ENCODE measurements around the gene TMEM258. TPM values are rescaled to one million over a fixed set of nuclear protein-coding genes. Genes with fewer than 3 reads are reported as not detected.

TMEM258 gene
- total and polyA plus RNA-seq, 2 donors (not counting 3 experiments of a cell fraction or from before 2014, with no cell fraction given): 140 to 534 TPM

DNA sequence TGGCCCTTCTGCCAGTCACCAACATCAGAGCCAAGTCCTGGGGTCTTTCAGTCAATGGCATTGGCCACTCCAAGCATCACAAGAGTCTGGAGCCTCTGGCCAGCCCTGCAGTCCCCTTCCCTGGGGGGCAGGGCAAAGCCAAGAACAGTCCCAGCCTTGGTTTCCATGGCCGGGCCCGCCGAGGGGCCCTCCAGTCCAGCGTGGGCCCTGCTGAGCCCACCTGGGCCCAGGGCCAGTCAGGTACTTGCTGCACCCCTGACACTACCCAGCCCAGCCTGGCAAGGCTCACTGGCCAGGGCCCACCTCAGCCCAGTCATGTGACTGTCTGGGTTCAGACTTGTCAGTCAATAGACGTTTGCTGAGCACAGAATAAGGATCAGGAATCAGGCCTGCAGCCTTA is 10.8 kb downstream of the TMEM258 start:
- ChIA-PET CTCF (interaction anchor here (1.7 to 2.3 kb wide), 2 partner anchors 16 to 34 kb away, joined by 7 to 13 read pairs; no protein-coding TSS in a partner anchor), POLR2A (no interaction called here)
- no peaks in the 10 kb centered on the region for H3K9me3 ChIP-seq (replicated peaks; ENCODE audit: control insufficient read depth, insufficient read depth, low read length)
- H2AFZ ChIP-seq (ENCODE audit: low read depth, low read length): no peak overlapping the region
- TF ChIP-seq, protein P1, sequence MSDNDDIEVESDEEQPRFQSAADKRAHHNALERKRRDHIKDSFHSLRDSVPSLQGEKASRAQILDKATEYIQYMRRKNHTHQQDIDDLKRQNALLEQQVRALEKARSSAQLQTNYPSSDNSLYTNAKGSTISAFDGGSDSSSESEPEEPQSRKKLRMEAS (IDR thresholded peaks at IDR 0.05; ENCODE audit: insufficient read depth, insufficient read length): no peak
- TF ChIP-seq, protein P2, sequence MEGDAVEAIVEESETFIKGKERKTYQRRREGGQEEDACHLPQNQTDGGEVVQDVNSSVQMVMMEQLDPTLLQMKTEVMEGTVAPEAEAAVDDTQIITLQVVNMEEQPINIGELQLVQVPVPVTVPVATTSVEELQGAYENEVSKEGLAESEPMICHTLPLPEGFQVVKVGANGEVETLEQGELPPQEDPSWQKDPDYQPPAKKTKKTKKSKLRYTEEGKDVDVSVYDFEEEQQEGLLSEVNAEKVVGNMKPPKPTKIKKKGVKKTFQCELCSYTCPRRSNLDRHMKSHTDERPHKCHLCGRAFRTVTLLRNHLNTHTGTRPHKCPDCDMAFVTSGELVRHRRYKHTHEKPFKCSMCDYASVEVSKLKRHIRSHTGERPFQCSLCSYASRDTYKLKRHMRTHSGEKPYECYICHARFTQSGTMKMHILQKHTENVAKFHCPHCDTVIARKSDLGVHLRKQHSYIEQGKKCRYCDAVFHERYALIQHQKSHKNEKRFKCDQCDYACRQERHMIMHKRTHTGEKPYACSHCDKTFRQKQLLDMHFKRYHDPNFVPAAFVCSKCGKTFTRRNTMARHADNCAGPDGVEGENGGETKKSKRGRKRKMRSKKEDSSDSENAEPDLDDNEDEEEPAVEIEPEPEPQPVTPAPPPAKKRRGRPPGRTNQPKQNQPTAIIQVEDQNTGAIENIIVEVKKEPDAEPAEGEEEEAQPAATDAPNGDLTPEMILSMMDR (IDR thresholded peaks at IDR 0.05; ENCODE audit: extremely low read depth in 1 of 2, insufficient read depth in 1 of 2, low read depth in 1 of 2, low read length in 2 of 2): no peak
- TF ChIP-seq FOS (IDR thresholded peaks at IDR 0.05; ENCODE audit: borderline replicate concordance, insufficient read depth, low read length) (no peak), JUN (IDR thresholded peaks at IDR 0.05; ENCODE audit: borderline replicate concordance, insufficient read depth, insufficient read length, low read depth) (no peak), EZH2 (IDR thresholded peaks at IDR 0.05; ENCODE audit: borderline replicate concordance, low read depth, low read length, severe bottlenecking) (no peak), POLR2A (IDR thresholded peaks at IDR 0.05; ENCODE audit: low read depth, low read length) (no peak), MYC (IDR thresholded peaks at IDR 0.05; ENCODE audit: low read depth, low read length) (no peak), GATA2 (IDR thresholded peaks at IDR 0.05; ENCODE audit: insufficient read depth, insufficient read length, low read depth, low read length) (no peak), POLR2AphosphoS5 (IDR thresholded peaks at IDR 0.05; ENCODE audit: insufficient read depth, low read depth, low read length) (no peak)
- H3K4me3 ChIP-seq (replicated peaks in 1 of 3; ENCODE audit: insufficient read depth in 1 of 3, low read depth in 1 of 3, low read length in 3 of 3): no peak overlapping the region
- no peaks in the 10 kb centered on the region for H3K9me1 ChIP-seq (replicated peaks; ENCODE audit: control insufficient read depth, extremely low read depth, insufficient read depth, low read length)
- no peaks in the 10 kb centered on the region for H3K79me2 ChIP-seq (ENCODE audit: control insufficient read depth, insufficient read depth, low read length)
- no TSS peak for BruUV-seq (replicated peaks)
- H3K36me3 ChIP-seq (ENCODE audit: control insufficient read depth in 2 of 2, extremely low read depth in 1 of 2, insufficient read depth in 2 of 2, low read length in 2 of 2): peaks cover 0 to 18% of the 10 kb centered on the region in 2 experiments
- intact Hi-C loops (cut with micrococcal nuclease) (no loop called here), dilution Hi-C loops (cut with MboI; ENCODE audit: extremely low pct_ligation_motif_present, low sequenced_read_pairs) (no loop called here)
- H4K20me1 ChIP-seq (replicated peaks; ENCODE audit: control insufficient read depth, extremely low read depth, insufficient read depth, low read length): no peaks in the 10 kb centered on the region
- H3K27ac ChIP-seq (ENCODE audit: insufficient read depth, low read depth, low read length): no peak overlapping the region
- no peak overlapping the region for H3K9ac ChIP-seq (replicated peaks; ENCODE audit: extremely low read depth, insufficient read depth, low read length)
- H3K27me3 ChIP-seq (ENCODE audit: control insufficient read depth in 2 of 2, insufficient read depth in 2 of 2, low read length in 2 of 2): no peaks in the 10 kb centered on the region
- no peaks in the 10 kb centered on the region for H3K4me1 ChIP-seq (ENCODE audit: control insufficient read depth, extremely low read depth, insufficient read depth, low read length)
- no peak for FAIRE-seq
- no peak overlapping the region for H3K4me2 ChIP-seq (ENCODE audit: insufficient read depth, low read length)
- DNase-seq (ENCODE audit: low read depth, low spot score): no peak
